Cardiac muscle cell (in vitro differentiated cells and primary cell): ENCODE measurements around the gene ABCA7. TPM values are rescaled to one million over a fixed set of nuclear protein-coding genes. Genes with fewer than 3 reads are reported as not detected.
A peak's percentile ranks its signal among the peaks of the same experiment; 100 is the strongest.

Experiments used
- DNase-seq, 2 donors: peaks; one replicate each; pipeline versions ENCODE4 v3.0.0 to v3.0.0-alpha.2; 2010 to 2017; ENCODE audit warnings: low read depth in 1 of 2, low spot score in 1 of 2
- H3K27ac ChIP-seq: fragments of 200-600 bp; sonication (generic); 2 replicates; pipeline ENCODE4 v1.5.1; 2016
- H3K27me3 ChIP-seq: fragments of 200-600 bp; sonication (generic); 2 replicates; pipeline ENCODE4 v1.6.0; 2016; ENCODE audit warnings: control low read depth
- H3K36me3 ChIP-seq: fragments of 200-600 bp; sonication (generic); 2 replicates; pipeline ENCODE4 v1.5.1; 2016; ENCODE audit warnings: control low read depth
- H3K4me1 ChIP-seq: fragments of 200-600 bp; sonication (generic); 2 replicates; pipeline ENCODE4 v1.8.1; 2017; ENCODE audit warnings: low read depth, mild to moderate bottlenecking, mixed run types
- H3K4me3 ChIP-seq: fragments of 200-600 bp; sonication (generic); 2 replicates; pipeline ENCODE4 v1.5.1; 2016; ENCODE audit warnings: mild to moderate bottlenecking
- H3K9me3 ChIP-seq: fragments of 200-600 bp; sonication (generic); 2 replicates; pipeline ENCODE4 v1.5.1; 2017; ENCODE audit warnings: low read depth, mild to moderate bottlenecking, control low read depth
- CTCF ChIP-seq: IDR thresholded peaks from 2 replicates; pipeline ENCODE4 v1.5.1; 2012; ENCODE audit warnings: low read depth, mild to moderate bottlenecking, low read length
- polyA plus RNA-seq: library from polyadenylated mRNA; unstranded; fragments of >200 nt; fragmentation: Nextera tagmentation; extraction: Ambion mirVana; gene quantifications from 2 replicates; pipeline ENCODE4 v1.2.1, GENCODE V29; 2016
- total RNA-seq: library from RNA; depleted of rRNA; stranded (reverse); fragments of >200 nt; gene quantifications from 2 replicates; pipeline ENCODE4 v1.2.3, GENCODE V29; 2016

The ABCA7 gene
- total and polyA plus RNA-seq, 2 experiments from 2014 or later: 44.0 to 60.4 TPM

GRCh38 chr19:1001538-1002166 is 38.3 kb upstream of the ABCA7 start:
- TF ChIP-seq CTCF: peak; percentile 78
- Histone ChIP-seq H3K27ac (no peak overlapping the region), H3K9me3 (no peaks in the 10 kb centered on the region), H3K4me3 (no peak overlapping the region), H3K27me3 (peaks cover 29% of the 10 kb centered on the region), H3K36me3 (no peaks in the 10 kb centered on the region), H3K4me1 (no peaks in the 10 kb centered on the region)
- DNase-seq: peak; percentile 31 to 71

GRCh38 chr19:1002600-1002999 is 37.3 kb upstream of the ABCA7 start:
- H3K4me3 ChIP-seq: no peak overlapping the region
- peaks cover 29% of the 10 kb centered on the region for H3K27me3 ChIP-seq
- TF ChIP-seq CTCF: no peak
- H3K9me3 ChIP-seq: no peaks in the 10 kb centered on the region
- no peaks in the 10 kb centered on the region for H3K4me1 ChIP-seq
- no peak for DNase-seq
- H3K36me3 ChIP-seq: no peaks in the 10 kb centered on the region
- no peak overlapping the region for H3K27ac ChIP-seq

- no peak for TF ChIP-seq CTCF
- no peak overlapping the region for H3K27ac ChIP-seq
- no peak overlapping the region for H3K4me3 ChIP-seq
- no peak for DNase-seq
- H3K9me3 ChIP-seq: no peaks in the 10 kb centered on the region
- no peaks in the 10 kb centered on the region for H3K4me1 ChIP-seq
- H3K36me3 ChIP-seq: no peaks in the 10 kb centered on the region
- peaks cover 28% of the 10 kb centered on the region for H3K27me3 ChIP-seq
Observed at GRCh38 chr19:1003283-1003682, 36.6 kb upstream of the ABCA7 start.

GRCh38 chr19:1004204-1004802 is 35.6 kb upstream of the ABCA7 start:
- Histone ChIP-seq H3K4me3 (no peak overlapping the region), H3K36me3 (no peaks in the 10 kb centered on the region), H3K4me1 (no peaks in the 10 kb centered on the region), H3K27ac (no peak overlapping the region), H3K9me3 (no peaks in the 10 kb centered on the region), H3K27me3 (peaks cover 18% of the 10 kb centered on the region)
- DNase-seq: no peak
- no peak for TF ChIP-seq CTCF

GRCh38 chr19:1004803-1005664 is 34.9 kb upstream of the ABCA7 start:
- Histone ChIP-seq H3K27me3 (peaks cover 11% of the 10 kb centered on the region), H3K4me3 (no peak overlapping the region), H3K27ac (no peak overlapping the region), H3K9me3 (no peaks in the 10 kb centered on the region), H3K36me3 (no peaks in the 10 kb centered on the region), H3K4me1 (no peaks in the 10 kb centered on the region)
- TF ChIP-seq CTCF: no peak
- DNase-seq: no peak
